NOMO-1 treated with dmso at 0.1 percent for 144 hours (cell line): ENCODE measurements around the gene LBHD2.
"Not testable (repeated sequence)": the region's sequence is repeated elsewhere in the genome, so short reads cannot be mapped to it uniquely, and the experiment has no call there.

Experiments used
- DNase-seq: peaks from one replicate; lab custom pipeline; 2025; ENCODE audit not compliant: unreplicated experiment; lab: John Stamatoyannopoulos, UW

Gene LBHD2

DNA sequence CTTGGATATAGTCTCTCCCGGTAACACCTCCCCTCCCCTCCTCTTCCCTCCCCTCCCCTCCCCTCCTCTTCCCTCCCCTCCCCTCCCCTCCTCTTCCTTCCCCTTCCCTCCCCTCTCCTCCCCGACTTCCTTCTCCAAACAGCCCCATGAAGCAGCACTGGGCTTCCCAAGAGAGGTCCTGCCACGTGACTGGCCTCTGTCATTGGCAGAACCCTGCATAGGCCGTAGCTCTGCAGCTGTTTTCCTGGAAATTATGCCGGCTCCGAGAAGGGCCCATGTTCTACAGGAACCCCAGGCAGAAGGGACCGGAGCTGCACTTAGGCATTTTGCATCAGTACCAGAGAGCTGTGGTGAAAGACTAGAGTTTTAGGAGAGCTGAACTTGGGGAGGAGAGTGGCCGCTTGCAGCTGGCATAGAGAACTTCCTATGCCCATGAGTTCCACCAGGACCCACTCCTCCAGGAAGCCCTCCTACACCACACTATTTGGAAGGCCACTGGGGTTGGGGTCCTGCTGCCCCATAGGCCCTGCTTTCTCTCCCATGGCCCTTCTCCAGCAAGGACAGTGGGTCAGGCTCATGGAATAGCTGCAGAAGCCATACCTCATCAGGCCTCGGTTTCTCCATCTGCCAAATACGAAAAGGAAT, 34.1 kb downstream of the LBHD2 start:
- DNase-seq: no peak

DNA sequence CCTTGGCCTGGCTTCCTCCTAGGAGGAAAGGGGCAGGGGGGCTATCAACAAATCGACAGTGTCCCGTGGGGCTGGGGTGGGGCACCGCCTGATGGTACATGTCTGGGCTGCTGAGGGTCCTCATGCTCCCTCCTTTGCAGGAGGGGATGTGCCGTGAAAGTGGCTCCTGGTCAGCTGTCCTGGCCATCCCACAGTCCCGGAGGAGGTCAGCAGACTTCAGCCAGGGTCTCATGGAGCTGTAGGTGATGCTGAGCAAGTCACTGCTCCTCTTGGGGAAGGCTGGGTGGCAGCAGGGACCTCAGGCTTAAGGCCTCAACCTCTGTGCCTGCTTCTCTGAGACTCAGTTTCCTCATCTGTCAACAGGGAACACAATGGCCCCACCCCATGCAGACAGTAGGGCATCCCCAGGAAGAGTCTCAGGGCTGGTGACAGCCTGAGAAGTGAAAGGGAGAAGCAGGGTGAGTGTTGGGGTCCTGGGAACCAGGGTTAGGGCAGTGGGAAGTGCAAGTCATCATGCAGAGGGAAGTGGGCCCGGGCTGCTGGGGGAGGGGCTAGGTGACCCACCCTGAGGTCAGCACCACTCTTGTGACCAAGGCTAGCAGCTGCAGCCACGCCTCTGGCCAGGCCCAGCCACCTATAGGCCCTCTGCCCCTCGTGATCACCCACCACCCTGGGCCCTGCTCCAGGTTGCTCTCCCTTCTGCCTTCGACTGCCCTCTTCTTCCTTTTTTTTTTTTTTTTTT, 34.8 kb downstream of the LBHD2 start:
- DNase-seq: peak; percentile 93

DNA sequence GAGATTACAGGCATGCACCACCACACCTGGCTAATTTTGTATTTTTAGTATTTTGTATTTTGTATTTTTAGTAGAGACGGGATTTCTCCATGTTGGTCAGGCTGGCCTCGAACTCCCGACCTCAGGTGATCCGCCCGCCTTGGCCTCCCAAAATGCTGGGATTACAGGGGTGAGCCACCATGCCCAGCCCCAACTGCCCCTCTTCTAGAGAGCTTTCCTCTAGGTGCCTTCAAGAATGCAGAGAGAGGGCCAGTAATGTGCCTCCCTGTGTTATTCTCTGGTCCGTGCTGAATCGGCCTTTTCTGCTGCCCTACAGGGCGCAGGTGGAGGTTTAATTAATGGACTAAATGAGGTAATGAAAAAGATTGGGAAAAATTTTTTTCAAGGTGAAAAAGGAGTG, 35.5 kb downstream of the LBHD2 start:
- not testable (repeated sequence) for DNase-seq

DNA sequence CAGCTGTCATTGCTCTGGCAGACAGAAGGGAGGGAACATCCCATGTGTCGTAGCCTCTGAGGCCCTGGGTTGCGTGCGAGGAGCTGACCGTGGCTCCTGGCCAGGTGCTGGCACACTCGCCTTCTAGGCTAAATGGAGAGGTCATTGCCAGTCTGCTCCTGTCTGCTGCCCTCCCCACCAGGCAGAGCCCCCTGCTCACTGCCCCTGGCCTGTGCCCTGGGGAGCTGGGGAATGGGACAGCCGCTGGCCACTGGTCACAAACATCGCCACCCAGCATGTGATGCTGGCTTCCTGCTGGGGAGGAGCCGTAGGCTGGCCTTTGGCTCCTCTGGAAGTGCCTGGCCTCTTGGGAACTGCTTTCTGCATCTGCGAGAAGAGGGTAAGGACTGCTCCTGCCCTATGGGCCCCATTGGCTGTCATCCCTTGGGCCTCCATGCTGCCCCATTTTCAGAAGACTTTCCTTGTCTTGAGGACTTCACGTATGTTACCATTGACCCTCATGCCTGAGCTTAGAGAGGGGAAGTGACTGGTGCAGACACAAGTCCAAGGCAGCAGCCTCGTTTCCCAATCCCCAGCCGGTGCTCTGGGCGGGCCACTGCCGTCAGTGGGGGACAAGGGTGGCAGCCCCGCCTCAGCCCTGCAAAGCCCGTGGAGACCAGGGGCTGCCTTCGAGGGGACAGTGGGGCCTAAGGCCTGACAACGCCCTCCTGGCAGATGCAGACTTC, 37.3 kb downstream of the LBHD2 start:
- peak; percentile 91 for DNase-seq

DNA sequence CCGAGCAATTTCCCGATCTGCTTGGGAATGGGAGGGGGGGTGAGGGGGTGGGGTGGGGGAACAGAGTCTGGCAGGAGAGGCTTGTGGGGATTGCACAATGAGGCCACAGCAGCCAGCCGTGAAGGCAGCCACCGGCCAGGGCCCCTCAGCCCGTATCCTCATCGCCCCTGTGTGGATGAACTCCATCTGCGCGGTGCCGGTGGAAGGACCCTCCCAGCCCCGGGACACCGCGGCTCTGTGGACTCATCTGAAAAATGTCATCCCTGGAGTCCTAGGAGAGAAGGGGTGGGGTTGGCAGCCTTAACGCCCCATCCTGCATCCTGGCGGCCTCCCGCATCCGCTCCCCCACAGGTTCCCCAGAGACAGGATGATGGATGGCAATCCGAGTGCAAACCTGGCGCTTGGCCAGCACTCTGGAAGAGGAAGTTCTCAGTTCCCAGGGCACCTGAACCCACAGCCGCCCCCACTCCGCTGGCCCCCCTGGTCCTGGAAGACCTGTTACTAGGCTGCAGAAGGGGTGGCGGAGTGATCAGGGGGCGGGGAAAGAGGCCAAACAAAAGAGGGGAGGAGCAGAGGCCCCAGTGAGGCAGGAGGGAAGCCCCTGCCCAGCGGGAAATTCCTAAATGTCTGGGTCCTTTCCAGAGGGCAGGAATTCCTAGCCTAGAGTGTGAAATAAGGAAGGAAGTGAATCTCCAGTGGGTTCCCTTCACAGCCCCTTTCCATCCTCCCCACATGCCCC, 38.0 kb downstream of the LBHD2 start:
- peak; percentile 72 for DNase-seq

DNA sequence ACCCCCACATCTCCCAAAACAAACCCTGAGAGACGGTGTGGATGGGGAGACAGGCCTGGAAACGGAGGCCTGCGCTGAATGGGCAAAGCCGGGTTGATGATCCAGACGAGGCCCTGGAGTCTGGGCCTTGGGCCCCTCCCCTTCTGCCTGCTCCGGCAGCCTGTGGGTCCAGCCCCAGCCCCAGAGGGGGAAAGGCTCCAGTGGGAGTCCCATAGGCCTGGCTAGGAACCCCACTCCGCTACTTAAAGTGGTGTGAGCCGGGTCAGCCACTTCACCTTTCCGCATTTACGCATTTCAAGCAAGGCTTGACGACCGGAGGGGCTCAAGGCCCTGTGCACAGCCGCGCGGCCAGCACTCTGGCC, 38.6 kb downstream of the LBHD2 start:
- no peak for DNase-seq

DNA sequence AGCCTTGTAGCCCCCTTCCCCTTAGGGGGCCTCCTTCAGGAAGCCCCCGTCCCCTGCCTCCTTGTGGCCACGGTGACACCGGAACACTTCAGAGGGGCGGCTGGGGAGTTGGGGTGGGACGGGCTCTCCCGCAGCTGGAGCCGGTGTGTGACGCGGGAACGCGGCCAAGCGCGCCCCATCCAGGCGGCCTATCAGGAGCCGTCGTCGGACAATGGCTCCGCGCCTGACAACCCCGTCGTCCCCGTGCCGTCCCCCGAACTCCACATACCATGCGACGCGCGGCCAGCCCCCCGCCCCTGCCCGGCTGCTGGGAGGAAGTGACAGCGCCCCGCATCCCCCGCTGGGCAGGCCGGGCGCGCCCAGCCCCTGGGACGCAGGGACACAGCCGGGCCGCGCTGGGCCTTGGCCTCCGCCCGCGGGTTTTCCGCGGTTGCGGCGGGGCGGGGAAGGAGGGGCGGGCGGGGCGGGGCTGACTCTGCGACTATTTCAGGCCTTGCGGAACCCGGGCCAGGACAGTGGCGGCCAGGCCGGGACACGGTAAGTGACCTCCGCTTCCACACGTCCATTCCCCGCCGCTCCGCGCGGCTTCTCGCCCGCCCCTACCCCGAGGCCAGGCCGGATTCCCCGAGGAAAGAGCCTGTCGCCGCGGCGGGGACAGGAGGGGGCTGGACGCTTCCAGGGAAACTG, 39.1 kb downstream of the LBHD2 start, which contains the start of gene TNFAIP2:
Gene TNFAIP2, plus strand, starts transcription at position 515 of the 687 bp plus-strand sequence. CDS start 2,997 bp downstream, outside the sequence.
- no peak for DNase-seq

DNA sequence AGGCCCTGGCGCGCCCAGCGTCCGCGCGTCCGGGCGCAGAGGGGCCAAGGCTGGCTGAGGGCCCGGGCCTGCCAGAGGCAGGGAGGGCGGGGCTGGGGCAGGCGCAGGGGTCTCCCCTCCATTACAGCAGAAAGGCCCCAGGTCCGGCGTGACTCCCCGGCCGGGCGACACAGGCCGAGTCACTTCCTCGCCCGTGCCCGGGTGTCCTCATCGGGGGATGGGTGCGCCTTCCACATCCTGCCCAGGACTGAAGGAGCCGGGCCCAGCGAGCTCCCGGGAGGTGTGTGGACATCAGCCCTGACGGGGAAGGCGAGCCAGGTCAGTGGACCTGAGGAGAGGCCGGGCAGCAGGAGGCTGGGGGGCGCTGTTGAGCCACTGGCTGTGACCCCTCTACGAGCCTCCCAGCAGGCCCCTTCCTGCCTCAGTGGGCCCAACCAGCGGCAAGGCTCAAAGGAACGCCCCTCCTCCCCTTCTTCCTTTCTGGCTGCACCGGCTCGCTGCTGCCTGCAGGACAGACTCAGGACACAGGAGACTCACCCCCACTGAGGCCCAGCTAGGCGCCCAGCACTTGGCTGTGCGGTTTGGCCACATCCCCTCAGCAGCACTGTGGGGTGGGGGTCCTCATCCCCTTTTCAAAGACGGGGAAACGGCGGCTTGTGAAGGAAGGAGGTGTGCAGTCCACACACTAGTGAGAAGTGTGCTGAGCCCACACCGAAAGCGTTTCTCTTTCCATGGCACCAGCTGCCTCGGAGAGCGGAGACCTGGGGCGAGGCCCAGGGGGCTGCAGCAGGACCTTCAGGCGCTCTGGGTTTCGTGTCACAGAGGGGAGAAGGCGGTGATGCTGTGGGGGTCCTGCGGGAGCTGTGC, 39.9 kb downstream of the LBHD2 start:
- no peak for DNase-seq

DNA sequence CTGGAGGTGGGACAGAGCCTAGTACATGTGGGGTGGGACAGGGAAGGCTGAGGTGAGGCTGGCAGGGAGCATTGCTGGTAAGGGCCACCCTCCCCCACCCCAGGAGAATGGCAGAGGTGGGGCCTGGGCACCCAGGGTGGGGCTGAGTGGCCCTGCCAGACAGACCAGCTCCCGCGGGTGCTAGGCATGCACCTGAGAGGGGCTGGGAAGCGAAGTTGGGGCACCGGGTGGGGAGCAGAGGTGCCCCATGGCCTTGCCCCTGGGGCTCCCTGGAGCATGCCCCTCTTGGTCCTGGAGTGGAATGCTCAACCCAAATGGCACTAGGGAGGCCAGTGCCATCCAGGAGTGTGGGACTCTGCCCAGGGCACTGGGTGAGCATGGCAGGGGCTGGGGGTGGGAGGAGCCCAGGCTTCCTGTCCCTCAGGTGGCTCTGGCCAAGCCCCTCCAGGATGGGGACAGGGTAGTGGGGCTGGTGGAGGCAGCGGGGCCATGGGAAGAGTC, 40.5 kb downstream of the LBHD2 start:
- DNase-seq: no peak

DNA sequence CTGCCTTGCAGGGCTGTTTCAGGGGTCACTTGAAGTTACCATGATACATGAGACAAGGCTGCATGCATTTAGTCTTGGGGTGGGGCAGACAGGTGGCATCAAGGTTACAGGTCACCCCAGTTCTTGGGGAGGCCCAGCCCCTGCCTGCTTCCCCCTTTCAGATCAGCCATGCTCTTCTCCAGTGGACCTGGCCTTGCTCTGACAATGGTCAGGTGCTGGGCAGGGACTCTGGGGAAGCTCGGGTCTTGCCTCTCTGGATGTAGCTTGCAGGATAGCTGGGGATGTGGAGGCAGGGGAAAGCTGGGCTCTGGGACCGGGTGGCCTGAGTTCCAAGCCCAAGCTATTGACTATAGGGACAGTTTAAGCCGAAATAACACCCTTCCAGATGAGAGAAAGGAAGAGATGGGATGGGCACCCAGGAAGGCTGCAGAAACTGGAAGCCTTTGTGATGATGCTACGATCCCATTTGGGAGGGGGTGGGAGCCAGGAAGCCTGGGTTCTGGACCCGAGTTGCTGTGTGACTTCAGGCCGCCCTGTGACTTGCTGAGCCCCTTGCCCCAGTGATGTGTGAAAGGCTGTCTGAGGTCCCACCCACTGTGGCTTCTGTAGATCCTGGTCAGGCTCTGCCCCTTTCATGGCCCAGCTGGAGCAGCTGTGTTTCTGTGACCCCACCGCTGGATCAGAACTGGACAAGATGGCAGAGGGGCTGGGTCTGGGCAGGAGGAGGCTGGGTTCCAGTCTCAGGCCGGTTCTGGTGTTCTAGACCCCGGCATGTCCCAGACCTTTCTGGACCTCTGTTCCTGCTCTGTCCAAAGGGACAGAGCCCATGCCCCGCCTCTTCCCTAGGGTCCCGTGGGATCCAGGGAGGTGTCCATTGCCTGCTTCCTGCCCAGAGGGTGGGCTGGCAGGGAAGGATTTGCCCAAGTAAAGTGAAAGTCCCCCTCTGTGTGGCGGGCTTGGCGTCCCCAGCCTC, 41.4 kb downstream of the LBHD2 start:
- no peak for DNase-seq

DNA sequence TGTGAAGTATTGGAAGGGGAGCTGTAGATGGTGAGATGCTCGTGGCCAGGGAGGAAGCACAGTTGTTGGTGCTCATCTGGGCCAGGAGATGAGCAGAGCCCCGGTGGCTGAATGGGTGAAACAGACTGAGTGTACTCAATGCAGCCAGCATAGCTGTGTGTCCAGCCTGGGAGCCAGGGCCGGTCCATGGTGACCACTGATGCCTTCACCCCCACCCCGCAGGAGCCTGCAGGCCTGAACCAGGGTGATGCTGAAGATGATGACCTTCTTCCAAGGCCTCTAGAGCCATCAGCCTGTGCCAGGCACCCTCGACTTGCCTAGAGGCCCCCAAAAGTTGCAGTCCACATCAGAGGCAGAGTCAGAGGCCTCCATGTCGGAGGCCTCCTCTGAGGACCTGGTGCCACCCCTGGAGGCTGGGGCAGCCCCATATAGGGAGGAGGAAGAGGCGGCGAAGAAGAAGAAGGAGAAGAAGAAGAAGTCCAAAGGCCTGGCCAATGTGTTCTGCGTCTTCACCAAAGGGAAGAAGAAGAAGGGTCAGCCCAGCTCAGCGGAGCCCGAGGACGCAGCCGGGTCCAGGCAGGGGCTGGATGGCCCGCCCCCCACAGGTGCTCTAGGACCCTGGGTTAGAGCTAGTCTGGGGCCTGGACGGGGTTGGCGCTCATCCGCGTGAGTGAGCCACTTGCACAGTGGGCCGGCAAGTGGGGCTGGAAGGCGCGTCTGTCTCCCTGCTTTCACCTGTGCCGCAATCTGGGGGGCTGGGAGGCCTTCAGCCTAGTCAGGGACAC, 42.3 kb downstream of the LBHD2 start:
- DNase-seq: no peak

DNA sequence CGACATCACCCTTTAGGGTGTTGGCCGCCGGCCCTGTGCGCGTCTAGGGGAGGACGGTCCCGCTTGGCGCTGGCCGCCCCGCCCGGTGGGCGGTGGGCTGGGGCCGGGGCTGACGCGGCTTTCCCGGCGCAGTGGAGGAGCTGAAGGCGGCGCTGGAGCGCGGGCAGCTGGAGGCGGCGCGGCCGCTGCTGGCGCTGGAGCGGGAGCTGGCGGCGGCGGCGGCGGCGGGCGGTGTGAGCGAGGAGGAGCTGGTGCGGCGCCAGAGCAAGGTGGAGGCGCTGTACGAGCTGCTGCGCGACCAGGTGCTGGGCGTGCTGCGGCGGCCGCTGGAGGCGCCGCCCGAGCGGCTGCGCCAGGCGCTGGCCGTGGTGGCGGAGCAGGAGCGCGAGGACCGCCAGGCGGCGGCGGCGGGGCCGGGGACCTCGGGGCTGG, 42.9 kb downstream of the LBHD2 start:
- no peak for DNase-seq

DNA sequence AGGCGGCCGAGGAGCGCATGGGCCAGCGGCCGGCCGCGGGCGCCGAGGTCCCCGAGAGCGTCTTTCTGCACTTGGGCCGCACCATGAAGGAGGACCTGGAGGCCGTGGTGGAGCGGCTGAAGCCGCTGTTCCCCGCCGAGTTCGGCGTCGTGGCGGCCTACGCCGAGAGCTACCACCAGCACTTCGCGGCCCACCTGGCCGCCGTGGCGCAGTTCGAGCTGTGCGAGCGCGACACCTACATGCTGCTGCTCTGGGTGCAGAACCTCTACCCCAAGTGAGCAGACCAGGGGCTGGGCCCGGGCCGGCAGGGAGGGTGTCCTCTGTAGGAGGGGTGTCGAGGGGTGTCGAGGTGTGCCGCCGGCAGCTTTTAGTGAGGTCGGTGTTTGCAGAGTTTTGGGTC, 43.3 kb downstream of the LBHD2 start:
- DNase-seq: no peak

DNA sequence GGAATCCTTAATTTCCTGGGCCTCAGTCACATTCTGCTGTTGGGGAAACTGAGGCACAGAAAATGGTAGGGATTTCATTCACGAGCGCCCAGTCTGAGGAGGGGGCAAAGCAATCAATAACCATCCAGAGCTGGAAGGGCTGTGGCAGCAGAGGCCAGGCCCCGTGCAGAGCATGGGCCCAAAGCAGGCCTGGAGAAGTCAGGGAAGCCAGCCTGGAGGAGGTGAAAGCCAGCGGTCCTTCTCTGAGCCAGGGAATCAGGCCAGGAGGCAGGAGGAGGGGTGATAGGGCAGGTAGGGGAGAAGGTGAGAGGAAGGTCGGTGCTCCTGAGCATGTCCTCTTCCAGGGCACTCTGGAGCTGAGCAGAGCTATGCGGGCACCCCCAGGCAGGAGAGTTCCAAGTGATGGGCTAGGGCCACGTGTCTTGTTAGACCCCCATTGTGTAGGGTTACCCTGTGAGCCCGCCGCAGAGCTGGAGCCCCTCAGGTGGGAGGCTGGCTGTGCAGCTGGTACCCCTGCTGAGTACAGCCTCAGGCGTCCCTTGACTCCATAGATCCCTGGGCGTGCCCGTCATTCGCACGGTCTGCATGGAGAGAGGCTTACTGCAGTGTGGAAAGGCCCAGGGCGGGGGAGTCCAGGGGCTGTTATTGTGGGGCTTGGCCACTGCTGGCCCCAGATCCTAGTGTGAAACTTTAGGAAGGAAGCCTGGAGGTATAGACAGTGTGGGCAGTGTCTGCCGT, 44.0 kb downstream of the LBHD2 start:
- DNase-seq: no peak

DNA sequence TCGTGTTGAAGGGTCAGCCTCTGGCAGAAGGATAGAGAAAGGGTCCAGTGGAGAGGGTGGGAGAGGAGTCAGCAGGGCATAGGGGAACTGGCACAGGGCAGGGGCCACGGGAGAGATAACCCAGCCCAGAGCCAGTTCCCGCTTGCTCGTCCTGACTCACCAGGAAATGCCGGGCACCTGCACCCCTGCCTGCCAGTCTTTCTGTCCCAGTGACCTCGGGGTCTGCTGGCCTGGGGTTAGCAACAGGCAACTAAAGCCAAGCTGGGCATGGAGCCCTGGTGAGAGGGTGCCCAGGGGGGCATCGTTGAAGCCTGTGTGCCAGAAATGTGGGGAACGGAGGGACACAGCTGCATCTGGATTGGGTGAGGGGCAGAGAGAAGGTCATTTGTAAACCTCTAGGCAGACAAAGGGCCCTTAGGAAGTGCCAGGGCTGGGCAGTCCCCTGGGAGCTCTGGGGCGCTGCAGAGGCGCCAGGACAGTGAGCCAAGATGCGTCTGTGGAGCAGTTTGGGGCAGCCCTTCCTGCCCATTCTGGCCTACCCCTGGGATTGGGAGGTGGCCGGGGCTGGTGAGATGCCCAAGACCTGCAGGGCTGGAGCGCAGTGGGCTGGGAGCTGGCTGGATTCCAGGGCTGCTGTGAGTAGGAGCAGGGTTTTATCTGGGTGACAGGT, 44.8 kb downstream of the LBHD2 start:
- no peak for DNase-seq

DNA sequence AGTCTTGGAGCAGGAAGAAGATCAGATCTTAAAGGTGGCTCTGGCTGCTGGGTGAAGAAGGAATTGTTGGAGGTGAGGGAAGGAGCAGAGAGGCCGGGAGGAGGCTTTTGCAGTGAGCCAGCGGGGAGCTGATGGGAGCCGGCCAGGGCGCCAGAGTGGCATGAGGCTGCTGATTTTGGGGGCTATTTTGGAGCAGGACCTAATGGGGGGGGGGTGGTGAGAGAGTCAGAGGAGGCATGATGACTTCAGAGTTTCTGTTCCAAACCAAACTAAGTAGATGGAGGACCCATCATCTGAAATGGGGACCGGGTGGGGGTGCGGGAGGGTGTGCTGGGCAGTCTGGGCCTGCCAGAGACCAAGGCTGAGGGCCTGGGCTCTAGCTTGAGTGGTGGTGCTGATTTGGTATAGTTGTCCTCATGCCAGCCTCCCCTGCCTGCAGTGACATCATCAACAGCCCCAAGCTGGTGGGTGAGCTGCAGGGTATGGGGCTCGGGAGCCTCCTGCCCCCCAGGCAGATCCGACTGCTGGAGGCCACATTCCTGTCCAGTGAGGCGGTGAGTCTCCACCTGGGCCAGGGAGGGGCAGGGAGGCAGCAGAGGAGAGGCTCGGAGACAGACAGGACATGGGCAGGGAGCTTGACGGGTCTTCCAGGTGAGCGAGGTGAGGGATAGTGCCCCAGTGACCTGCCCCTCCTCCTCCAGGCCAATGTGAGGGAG, 45.4 kb downstream of the LBHD2 start:
- DNase-seq: no peak
